GM18520 (cell line): Measurements from ENCODE around the gene WWC1.
A peak's percentile ranks its signal among the peaks of the same experiment; 100 is the strongest.

ENCODE experiments used
- ATAC-seq: cut with Tn5 transposase; IDR thresholded peaks from one replicate; pipeline ENCODE4 v1.9.1; 2021; ENCODE audit not compliant: unreplicated experiment

The WWC1 gene

DNA sequence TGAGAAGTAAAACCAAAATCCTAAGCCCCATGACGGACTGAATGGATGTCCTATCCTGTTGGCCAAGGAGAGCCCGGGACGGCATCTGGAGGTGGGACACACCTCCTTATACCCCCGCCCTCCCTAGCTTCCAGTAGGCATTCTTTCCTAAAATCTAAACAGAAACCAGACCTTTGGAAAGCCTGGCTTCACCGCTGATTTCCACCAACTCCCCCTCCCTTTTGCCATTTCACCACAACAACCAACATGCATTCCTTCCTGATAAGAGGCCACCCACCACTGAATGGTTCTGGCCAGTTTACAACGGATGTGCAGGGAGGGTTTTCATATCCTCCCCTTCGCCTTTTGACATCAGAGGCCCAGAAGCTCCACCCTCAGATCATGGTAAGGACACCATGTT, 185.6 kb downstream of the WWC1 start:
- no peak for ATAC-seq

DNA sequence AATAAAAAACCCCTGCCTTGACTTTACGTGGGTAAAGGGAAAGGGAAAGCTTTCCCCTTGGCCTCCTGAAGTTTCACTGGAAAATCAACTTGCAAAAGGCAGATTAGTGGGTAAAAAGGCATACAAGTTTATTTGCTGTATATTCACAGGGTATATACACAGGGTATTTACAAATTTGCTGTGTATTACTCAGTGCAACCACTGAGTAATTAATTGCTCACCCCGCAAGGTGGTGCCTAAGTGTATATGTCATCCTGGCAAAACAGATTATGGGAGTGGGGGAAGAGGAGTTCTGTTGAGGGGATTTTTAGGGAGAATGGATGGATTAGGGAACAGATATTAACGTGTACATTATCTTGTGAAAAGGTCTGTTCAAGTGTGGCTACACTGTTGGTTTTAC, 187.7 kb downstream of the WWC1 start:
- ATAC-seq = no peak

DNA sequence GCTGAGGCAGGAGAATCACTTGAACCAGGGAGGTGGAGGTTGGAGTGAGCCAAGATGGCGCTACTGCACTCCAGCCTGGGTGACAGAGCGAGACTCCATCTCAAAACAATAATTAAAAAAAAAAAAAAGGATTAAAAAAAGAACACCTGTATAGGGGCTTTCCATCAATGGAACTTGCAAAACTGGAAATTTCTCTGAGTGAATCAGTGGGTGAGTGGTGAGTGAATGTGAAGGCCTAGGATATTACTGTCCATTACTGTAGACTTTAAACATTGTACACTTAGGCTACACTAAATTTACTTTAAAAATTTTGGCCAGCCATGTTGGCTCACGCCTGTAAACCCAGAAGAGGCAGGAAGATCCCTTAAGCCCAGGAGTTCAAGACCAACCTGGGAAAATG, 189.2 kb downstream of the WWC1 start:
- no peak for ATAC-seq

DNA sequence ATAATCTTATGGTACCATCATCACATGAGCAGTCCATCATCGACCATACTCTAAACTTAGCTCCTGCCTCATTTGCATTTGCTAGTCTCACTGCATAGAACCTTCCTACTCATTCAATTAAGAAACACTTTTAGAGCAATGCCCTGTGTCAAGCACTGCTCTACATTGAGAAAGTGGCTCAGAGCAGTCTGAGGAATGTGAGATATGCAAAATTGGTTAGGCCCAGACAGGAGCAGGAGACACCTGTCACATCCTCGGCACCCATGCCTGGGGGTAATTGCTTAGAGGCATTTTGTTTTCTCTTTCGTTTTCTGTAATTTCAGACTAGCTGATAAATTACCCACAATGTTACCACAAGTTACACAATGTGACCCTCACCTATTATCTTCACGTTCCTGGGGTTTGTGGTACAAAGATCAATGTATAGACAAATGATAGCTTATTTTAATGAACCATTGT, 189.9 kb downstream of the WWC1 start:
- ATAC-seq = peak; percentile 94

DNA sequence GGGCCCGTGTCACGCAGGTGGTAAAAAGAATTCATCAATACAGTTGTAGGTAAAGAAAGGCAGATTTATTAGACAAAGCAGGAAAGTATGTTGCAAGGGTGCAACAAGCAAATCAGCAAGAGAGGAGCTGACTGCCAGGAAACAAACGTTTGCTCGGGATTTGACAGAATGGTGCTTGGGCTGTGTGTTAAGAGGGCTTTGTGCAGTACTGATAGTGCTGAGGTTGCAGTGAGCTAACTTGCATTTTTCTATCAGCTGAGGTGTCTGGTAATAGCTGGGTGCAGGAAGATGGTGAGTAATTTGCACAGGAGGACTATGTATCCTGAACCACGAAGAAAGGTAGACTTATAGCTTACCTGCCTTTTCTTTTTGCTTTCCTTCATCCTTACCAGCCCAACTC, 190.9 kb downstream of the WWC1 start:
- ATAC-seq = no peak

GRCh38 chr5:168486136-168486879, 194.9 kb downstream of the WWC1 start, which contains the start of gene RARS1:
RARS1 (plus strand) TSS chr5:168486471; CDS start chr5:168486499, 28 bp downstream.
- ATAC-seq = peak; percentile 68

DNA sequence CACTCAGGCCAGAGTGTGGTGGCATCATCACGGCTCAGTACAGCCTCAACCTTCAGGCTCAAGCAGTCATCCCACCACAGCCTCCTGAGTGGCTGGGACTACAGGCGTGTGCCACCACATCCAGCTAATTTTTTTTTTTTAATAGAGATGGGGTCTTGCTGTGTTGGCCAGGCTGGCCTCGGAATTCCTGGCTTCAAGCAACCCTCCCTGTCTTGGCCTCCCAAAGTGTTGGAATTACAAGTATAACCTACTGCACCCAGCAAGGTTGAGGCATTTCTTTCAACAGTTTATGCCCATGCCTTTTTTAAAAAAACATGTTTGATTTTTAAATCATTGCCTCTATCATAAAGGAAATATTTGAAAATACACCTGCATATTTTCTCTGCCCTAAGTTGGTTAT, 197.6 kb downstream of the WWC1 start:
- ATAC-seq = no peak

DNA sequence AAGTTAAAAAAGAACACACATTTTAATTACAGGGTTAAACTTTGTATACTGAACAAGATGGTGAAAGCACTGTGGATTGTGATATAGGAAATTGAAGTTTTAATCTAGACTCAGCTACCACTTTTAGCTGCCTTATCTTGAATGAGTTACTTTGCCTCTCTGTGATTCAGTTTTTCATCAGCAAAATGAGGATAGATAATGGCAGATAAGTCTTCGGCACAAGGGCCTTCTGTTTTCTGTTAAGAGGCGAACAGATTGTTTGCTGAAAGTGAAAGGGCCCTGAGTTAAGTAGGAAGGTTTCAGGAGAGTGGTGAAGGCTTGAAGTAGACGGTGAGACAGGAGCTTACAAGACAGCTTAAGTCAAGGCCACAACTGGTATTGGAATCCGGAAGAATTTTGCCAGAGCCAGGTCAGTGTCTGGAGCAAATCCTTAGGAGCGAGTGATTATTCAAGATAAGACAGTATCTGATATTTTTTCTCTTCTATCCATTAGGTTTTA, 202.7 kb downstream of the WWC1 start:
- ATAC-seq = no peak

- ATAC-seq = no peak
These were observed 211.3 kb downstream of the WWC1 start for GRCh38 chr5:168502563-168503237.

DNA sequence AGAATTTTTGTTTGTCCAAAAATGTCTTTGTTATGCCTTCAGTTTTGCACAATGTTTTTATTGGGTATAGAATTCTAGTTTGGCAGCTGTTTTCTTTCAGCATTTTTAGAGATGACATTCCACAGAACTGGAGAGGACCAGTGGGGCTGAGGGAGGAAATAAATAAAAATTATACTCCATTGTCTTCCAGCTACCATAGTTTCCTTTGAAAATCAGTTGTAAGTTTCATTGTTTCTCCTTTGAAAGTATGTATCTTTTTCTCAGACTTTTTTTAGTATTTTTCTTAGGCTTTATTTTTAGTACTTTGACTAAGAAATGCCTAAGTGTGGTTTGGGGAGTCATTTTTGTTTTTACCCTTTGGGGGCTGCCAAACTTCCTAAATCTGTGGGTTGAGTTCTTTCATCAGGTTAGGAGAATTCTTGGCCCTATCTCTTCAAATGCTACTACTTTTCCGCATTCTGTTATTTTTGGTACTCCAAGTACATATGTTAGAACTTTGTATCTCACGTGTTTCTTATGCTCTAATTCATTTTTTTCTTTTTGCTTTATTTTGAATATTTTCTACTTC, 222.5 kb downstream of the WWC1 start:
- ATAC-seq = no peak
